Measurements from ENCODE around the gene INPP5A. TPM values are rescaled to one million over a fixed set of nuclear protein-coding genes. Genes with fewer than 3 reads are reported as not detected.
"Not testable (repeated sequence)": the region's sequence is repeated elsewhere in the genome, so short reads cannot be mapped to it uniquely, and the experiment has no call there.

Gene INPP5A
- total RNA-seq, 2 donors from 2014 or later = 74.4 to 95.3 TPM

DNA sequence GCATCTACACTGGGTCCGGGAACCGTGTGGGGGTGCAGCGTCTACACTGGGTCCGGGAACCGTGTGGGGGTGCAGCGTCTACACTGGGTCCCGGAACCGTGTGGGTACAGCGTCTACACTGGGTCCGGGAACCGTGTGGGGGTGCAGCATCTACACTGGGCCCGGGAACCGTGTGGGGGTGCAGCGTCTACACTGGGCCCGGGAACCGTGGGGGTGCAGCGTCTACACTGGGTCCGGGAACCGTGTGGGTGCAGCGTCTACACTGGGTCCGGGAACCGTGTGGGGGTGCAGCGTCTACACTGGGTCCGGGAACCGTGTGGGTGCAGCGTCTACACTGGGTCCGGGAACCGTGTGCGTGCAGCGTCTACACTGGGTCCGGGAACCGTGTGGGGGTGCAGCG lies 254.5 kb downstream of the INPP5A start:
- DNase-seq; ATAC-seq; intact Hi-C loops (cut with DNase I): not testable (repeated sequence)

DNA sequence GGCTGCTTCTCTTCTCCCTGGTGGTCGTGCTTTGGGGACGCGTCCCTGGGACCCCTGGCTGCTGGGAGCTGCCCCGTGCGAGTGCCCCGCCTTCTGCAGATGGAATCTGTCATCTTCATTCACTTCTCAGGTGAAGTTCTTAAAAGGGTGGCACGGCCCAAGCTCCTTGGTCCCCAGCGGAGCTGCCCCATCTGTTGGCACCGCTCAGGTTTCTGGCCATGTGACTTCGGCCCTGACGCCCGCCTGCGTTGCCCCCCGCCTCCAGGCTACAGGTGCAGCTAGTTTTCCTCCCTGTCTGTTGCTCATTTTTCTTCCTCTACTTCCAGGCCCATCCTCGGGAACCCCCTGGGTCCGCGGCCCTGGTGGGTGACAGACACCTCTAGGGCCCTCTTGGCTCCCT lies 255.2 kb downstream of the INPP5A start:
- ATAC-seq = no peak
- intact Hi-C loops (cut with DNase I) = no loop called here
- DNase-seq = no peak

DNA sequence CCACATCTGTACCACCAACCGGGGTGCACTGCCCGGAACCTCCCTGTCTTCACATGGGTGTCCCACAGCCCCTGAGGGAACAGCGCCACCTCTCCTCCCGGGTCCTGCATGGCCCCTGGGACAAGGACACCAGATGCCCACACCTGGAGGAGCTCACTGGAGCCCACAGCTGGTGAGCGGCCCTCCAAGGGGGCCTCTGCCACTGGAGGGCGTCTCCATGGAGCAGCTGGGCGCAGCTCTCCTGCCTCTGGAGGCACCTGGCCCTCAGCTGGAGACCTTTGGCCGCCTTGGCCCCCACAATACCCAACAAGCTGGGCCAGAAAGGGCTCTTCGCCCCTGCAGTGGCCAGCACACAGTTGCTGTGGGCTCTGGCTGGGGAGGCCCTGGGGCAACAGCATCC lies 255.6 kb downstream of the INPP5A start:
- DNase-seq (no peak), ATAC-seq (no peak)
- intact Hi-C loops (cut with DNase I) = no loop called here

DNA sequence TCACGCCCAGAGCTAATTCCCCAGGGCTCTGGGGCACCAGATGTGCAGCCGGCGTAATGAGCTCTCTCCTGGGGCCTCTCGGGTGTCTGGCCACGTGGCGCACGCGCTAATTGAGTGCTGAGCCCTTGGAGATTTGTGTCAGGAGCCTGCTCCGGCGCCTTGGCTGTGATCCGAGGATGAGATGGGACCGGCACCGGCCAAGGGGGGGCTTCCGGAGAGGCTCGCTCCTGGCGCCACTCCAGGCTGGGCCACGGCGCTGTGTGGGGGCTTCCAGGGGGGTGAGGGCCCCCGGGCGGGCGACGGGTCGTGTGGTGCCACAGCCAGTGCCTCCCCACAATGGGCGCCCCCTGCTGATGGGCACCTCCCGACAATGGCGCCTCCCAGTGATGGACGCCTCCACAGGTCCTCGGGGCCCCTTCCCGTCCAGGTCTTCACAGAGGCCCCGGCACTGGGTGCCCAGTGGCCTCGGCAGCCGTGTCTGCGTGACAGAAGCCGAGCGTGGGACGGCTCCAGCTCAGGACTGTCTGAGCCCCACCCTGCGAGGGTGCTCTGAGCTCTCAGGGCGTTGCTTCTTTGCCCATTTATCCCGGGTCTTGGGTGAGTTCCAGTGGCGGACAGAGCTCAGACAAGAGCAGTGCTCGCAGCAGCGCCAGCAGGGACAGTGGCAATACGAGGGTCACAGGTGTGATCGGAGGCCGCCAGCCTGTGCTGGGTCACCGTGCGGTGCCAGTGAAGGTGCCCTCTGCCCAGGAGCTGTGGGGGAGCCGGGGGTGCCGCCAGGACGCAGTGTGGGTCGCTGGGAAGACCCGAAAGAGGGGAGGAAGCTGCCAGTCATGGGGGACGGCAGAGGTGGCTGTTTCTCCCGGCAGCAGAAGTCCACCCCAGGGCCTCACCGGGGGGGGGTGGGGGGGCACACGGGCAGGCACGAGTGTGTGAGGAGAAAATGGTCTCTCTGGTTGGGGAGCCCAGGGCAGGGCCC lies 256.6 kb downstream of the INPP5A start:
- ATAC-seq (no peak), DNase-seq (no peak)

DNA sequence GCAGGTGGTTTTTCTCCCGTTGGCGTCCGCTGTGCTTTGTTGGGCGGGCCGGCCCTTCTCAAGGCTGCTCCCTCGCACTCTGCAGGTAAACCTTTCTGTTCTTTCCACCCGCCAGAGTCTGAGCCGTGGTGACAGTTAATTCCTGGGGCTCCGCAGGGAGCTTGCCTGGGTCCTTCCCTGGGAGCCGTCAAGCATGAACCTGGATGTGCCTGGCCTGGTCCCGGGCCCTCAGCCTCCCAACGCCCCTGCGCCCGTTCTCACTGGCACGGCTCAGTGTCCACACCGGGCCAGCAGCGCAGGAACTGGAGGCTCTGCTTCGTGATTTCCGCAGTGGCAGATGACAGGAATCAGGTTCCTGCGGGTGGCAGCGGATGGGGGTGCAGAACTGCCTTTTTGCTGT lies 259.3 kb downstream of the INPP5A start:
- DNase-seq (no peak), ATAC-seq (no peak)
- intact Hi-C loops (cut with DNase I) = no loop called here

More for the DNA sequence above, 256.6 kb downstream of the INPP5A start:
- intact Hi-C loops (cut with DNase I) = no loop called here

DNA sequence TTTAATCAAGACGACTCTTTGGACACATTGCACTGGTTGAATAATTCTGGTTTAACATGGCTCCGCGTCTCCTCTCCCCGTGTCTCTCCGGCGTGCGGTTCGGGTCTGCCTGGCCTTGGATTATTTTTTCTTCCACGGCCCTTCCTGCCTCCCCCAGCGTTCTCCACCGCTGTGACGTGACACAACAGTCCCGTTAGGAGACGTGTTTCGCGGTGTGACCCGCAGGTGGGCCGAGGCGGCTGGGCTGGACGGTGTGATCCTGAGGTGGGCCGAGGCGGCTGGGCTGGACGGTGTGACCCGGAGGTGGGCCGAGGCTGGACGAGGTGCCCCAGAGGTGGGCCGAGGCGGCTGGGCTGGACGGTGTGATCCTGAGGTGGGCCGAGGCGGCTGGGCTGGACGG lies 260.4 kb downstream of the INPP5A start:
- intact Hi-C loops (cut with DNase I); DNase-seq; ATAC-seq: not testable (repeated sequence)

DNA sequence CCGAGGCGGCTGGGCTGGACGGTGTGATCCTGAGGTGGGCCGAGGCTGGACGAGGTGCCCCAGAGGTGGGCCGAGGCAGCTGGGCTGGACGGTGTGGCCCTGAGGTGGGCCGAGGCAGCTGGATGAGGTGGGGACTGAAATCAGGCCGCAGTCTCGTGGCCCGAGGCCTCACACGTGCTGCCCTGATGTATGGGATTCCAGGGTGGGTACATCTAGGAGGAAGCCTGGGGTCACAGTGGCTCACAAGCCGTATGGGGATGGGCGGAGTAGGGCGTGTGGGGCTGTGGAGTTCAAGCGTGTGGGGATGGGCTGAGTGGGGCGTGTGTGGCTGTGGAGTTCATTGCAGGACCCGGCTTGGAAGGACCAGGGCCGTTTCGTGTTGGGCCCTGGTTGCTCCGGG lies 260.8 kb downstream of the INPP5A start:
- ATAC-seq (no peak), DNase-seq (peak; percentile 10)
- intact Hi-C loops (cut with DNase I) = no loop called here

DNA sequence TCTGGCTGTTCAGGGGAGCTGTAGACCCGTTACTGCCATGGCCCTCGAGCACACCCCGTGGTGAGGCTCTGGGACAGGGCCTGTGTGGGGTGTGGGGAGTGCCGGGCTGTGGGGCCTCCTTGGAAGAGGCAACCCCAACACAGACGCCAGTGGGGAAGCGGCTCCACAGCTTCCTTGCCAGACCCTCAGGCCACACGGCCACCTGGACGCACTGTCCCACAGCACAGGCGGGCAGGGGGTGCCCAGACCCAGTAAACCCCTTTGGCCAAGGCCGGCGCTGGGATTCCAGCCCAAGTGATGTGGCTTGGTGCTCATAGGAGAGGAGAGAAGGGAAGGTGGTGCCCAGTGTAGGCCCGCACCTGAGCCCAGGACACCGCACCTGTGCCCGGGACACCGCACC lies 261.3 kb downstream of the INPP5A start:
- DNase-seq = no peak
- intact Hi-C loops (cut with DNase I) = no loop called here
- no peak for ATAC-seq

DNA sequence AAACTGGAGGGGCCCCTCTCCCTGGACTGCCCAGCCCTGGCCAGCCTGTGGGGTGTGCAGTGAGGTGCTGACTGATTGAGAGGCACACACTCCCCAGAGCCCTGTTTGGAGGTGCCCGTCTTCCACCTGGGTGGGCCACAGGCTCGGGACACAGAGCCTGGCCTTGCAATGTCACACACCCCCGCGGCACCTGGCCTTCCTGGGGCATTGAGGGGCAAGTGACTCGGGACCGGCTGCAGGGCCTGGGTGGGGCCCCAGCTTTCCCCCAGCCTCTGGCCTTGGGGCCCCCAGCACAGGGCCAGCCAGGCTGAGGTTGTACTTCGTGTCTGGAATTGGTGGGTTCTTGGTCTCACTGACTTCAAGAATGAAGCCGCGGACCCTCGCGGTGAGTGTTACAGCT lies 262.3 kb downstream of the INPP5A start:
- ATAC-seq = no peak
- DNase-seq = peak; percentile 9
- intact Hi-C loops (cut with DNase I) = no loop called here

DNA sequence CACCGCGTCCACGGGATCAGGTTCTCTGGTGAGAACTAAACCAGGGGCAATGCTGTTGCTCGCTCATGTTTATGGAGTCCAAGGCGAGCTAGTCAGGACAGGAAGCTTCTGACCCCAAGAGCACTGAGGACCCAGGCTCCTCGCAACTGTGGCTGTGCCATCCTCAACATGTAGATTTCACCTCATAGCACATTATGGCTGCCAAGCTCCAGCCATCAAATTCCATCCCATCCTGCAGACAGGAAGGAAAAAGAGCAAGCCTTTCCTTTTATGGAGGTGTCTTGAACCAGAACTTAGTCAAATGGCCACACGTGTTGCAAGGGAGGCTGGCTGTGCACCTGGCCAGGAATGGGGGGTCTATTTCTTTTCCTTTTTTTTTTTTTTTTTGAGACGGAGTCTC lies 264.5 kb downstream of the INPP5A start:
- DNase-seq (peak; percentile 13), ATAC-seq (no peak)
- intact Hi-C loops (cut with DNase I) = no loop called here

DNA sequence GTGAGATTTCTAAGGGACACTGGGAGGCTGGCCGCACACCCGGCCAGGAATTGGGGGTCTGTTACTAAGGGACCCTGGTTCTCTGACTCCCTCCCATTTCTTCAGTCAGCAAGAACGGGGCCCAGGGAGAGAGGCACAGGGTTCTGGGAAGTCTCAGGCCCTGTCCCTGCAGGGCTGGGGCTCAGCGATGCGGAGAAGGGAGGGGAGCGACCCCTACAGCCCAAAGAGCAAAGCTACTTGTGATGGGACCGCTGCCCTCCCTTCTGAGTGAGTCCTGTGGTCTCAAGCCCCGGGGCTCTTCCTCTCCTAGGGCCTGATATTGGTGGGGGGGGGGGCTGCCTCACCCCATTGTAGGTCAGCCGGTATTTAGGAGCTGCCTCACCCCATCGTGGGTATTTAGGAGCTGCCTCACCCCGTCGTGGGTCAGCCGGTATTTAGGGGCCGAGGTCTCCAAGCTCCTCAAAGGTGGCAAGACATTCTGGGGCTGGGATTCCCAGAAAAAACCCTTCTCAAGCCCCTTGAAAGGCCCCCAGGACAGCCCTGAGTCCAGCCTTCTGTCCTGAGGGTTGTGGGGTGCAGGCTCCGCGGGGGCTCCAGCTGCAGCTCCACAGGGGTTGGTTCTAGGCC lies 265.2 kb downstream of the INPP5A start:
- ATAC-seq = no peak
- no peak for DNase-seq
- intact Hi-C loops (cut with DNase I) = no loop called here

DNA sequence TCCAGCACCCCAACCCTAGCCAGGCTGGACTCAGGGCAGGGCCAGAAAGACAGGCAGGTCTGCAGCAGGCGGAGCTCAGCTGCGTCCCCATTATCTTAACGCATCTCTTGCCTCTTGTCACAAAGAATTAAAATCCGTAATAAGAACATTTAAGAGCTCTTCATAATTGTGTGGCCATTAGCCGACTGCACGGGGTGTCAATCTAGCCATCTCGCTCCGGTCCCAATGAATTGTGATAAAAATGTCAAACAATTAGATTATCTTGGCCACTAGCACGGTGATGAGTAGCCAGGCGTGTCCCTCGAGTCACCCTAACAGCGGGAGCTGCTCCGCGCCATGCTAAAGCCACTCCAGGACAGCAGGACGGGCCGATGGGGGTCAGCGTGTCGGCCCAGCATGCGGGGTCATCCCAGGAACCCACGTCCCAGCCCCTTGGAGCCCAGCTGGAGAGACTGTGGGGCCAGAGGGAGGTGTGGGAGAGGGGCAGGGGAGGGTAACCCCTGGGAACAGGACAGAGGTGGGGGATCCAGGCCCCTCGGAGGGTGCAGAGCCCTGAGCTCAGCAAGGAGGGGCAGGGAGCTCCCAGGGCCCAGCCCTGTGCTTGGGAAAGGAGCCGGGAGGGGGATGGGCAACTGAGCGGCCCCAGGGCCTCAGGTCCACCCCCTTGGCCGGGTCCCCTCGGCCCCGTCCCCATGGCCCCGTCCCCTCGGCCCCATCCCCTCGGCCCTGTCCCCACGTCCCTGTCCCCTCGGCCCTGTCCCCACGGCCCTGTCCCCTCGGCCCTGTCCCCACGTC lies 266.0 kb downstream of the INPP5A start:
- intact Hi-C loops (cut with DNase I) = no loop called here
- DNase-seq (peak; percentile 10), ATAC-seq (no peak)

DNA sequence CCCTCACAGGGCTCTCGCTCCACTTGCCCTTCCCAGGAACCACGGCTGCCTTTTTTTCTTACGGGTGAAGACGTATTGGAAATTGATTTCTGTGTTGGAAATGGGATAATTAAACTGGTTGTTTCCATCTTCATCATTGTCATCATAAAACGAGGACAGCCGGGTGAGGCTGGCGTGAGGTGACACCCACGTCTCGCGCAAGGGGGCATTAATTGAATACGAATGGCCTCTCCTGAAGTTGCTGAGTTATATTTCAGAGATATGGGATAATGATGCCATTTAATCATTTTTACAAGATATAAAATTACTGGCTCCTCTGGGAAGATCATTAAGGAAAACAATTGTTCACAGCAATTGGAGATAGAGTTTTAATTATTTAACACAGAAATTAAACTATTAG lies 266.7 kb downstream of the INPP5A start:
- intact Hi-C loops (cut with DNase I) = no loop called here

DNA sequence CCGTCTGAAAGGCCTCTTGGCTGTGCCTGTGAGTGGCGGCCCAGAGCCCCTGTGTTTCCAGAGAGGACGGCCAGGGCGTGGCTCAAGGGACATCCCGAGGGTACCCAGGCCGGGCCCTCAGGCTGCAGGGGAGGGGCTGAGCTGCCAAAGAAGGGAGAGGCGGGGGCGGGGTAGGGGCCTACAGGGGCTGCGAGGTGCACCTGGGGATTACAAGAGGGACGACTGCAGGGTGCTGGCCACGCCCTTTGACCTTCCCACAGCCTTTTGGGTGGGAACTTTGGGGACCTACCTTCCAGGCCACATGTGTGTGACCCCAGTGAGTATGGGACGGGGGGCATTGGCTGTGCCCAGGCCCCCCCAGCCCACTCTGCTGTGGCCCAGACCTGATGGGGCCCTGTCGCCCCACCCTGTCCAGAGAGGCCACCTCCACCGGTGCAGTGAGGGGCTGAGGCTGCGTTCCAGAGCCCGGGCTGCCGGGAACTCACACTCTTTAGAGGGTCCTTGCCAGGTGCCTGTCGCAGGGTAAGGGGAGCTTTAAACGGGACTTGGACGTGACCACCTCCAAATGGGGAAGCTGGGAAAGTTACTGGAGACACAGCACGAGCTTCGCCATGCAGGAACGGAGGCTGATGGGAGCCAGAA lies 267.3 kb downstream of the INPP5A start:
- DNase-seq (peak; percentile 14), ATAC-seq (no peak)
- intact Hi-C loops (cut with DNase I) = no loop called here

More for the DNA sequence above, 266.7 kb downstream of the INPP5A start:
- ATAC-seq (no peak), DNase-seq (no peak)

DNA sequence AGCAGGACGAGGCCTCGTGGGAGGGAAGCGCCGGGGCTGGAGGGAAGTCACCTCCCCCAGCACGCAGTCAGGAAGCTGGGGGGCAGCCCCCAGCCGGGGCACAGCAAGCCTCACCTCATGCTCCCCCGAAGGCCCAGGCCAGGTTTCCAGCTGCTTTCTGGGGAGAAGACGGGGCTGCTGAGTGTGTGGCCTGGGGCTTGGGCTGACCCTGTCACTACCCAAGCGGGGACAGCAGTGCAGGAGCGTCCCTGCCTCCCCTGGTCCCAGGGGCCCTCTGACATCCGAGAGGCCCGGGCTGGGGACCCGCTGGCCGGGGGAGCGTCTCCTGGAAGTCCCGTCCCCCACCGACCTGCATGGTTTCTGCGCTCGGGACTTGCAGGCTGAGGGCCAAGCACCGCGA lies 268.0 kb downstream of the INPP5A start:
- intact Hi-C loops (cut with DNase I) = no loop called here
- ATAC-seq (no peak), DNase-seq (peak; percentile 15)

DNA sequence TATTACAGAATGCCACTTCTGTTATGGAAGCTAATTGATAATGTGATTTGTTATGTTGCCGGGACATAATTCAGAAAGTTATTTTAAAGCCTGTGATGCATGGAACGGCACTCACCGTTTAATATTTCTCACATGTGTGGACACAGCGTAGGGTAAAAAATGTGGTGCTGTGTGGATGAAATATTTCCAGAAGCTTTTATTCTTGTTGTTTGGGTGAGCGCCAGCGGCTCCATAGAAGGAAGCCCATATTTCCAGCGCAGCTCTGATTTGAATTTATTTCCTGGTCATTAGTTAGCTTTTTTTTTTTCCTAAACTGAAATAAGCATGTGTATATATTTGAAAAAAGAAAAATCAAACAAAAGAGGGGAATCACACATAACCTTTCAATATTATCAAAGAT lies 268.5 kb downstream of the INPP5A start:
- intact Hi-C loops (cut with DNase I) = no loop called here
- DNase-seq (no peak), ATAC-seq (no peak)

DNA sequence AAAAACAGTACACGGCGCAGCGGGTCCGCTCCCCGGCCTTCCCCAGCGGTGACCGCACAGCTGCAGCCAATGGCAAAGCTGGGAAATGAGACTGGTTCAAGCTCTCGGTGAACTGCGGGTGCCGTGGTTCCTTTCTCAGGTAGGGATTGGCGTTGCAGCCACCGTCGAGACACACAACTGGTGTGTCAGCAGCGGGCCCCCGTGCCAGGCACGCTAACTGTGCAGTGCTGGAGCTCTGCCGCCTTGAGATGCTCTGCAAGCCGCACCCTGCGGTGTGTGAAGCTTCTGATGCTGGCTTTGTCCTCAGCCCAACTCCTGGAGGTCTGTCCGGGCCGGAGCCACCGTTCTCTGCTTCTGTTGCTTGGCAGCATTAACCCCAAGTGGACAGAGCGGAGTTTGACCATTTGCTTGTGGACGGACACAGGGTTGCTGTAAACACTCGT lies 269.0 kb downstream of the INPP5A start:
- intact Hi-C loops (cut with DNase I) = no loop called here
- ATAC-seq = no peak
- no peak for DNase-seq

DNA sequence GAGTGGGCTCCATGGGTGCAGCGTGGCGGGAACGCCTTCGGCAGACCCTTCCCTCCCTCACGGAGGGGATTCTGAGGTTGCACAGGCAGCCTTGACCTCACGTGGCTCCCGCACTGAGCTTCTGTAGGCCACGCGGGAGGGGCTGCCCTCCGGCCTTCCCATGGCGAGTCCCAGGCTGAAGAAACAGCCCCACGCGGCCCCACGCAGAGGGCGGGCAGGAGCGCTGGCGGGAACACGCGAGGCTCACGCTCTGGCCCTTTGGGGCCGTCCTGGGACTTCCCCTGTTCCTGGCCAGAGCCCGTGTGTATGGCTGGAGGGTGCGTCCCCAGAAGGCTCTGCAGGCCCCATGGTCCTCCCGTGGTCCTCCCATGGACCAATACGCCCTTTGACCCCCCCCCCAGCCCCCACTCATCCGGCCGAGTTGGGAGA lies 270.0 kb downstream of the INPP5A start:
- no peak for ATAC-seq
- intact Hi-C loops (cut with DNase I) = no loop called here
- no peak for DNase-seq

All from left cardiac atrium (tissue), 4 donors.